ENCODE data around the gene BANP.
"Not testable (repeated sequence)": the region's sequence is repeated elsewhere in the genome, so short reads cannot be mapped to it uniquely, and the experiment has no call there.

The BANP gene

GRCh38 chr16:88103581-88104188 lies 152.5 kb downstream of the BANP start:
- Histone ChIP-seq H3K36me3 (ENCODE audit: control insufficient read depth in 2 of 2, insufficient read depth in 1 of 2, low read length in 2 of 2) (no peaks in the 10 kb centered on the region), H3K9me3 (ENCODE audit: control insufficient read depth, insufficient read depth, low read depth, low read length) (no peaks in the 10 kb centered on the region), H3K27ac (ENCODE audit: extremely low read depth, low read depth, low read length) (no peak overlapping the region), H3K4me3 (ENCODE audit: low read depth, low read length) (no peak overlapping the region), H3K4me1 (ENCODE audit: control insufficient read depth, insufficient read depth, low read length) (no peaks in the 10 kb centered on the region)
- CTCF ChIA-PET: no interaction called here
- POLR2A ChIA-PET: no interaction called here
- TF ChIP-seq ZNF223 (tag by site-specific recombination; IDR thresholded peaks at IDR 0.05) (no peak), SP3 (tag by site-specific recombination; IDR thresholded peaks at IDR 0.05) (no peak), ZNF169 (tag by site-specific recombination; IDR thresholded peaks at IDR 0.05) (no peak), PBX3 (CRISPR knock-in tag; IDR thresholded peaks at IDR 0.05) (no peak), ZNF121 (tag by site-specific recombination; IDR thresholded peaks at IDR 0.05) (no peak), SCRT2 (tag by site-specific recombination; IDR thresholded peaks at IDR 0.05) (no peak), ZNF707 (tag by site-specific recombination; IDR thresholded peaks at IDR 0.05) (no peak), INSM2 (tag by site-specific recombination; IDR thresholded peaks at IDR 0.05) (no peak), ZNF350 (tag by site-specific recombination; IDR thresholded peaks at IDR 0.05) (no peak), ZNF366 (tag by site-specific recombination; conservative IDR thresholded peaks at IDR 0.05) (no peak), ZNF660 (tag by site-specific recombination; IDR thresholded peaks at IDR 0.05) (no peak), ZNF23 (tag by site-specific recombination; IDR thresholded peaks at IDR 0.05; ENCODE audit: borderline replicate concordance) (no peak), ZBTB8A (tag by site-specific recombination; IDR thresholded peaks at IDR 0.05) (no peak)
- TF ChIP-seq, protein P1, sequence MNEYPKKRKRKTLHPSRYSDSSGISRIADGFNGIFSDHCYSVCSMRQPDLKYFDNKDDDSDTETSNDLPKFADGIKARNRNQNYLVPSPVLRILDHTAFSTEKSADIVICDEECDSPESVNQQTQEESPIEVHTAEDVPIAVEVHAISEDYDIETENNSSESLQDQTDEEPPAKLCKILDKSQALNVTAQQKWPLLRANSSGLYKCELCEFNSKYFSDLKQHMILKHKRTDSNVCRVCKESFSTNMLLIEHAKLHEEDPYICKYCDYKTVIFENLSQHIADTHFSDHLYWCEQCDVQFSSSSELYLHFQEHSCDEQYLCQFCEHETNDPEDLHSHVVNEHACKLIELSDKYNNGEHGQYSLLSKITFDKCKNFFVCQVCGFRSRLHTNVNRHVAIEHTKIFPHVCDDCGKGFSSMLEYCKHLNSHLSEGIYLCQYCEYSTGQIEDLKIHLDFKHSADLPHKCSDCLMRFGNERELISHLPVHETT (tag by site-specific recombination; IDR thresholded peaks at IDR 0.05): no peak
- TF ChIP-seq, protein P2, sequence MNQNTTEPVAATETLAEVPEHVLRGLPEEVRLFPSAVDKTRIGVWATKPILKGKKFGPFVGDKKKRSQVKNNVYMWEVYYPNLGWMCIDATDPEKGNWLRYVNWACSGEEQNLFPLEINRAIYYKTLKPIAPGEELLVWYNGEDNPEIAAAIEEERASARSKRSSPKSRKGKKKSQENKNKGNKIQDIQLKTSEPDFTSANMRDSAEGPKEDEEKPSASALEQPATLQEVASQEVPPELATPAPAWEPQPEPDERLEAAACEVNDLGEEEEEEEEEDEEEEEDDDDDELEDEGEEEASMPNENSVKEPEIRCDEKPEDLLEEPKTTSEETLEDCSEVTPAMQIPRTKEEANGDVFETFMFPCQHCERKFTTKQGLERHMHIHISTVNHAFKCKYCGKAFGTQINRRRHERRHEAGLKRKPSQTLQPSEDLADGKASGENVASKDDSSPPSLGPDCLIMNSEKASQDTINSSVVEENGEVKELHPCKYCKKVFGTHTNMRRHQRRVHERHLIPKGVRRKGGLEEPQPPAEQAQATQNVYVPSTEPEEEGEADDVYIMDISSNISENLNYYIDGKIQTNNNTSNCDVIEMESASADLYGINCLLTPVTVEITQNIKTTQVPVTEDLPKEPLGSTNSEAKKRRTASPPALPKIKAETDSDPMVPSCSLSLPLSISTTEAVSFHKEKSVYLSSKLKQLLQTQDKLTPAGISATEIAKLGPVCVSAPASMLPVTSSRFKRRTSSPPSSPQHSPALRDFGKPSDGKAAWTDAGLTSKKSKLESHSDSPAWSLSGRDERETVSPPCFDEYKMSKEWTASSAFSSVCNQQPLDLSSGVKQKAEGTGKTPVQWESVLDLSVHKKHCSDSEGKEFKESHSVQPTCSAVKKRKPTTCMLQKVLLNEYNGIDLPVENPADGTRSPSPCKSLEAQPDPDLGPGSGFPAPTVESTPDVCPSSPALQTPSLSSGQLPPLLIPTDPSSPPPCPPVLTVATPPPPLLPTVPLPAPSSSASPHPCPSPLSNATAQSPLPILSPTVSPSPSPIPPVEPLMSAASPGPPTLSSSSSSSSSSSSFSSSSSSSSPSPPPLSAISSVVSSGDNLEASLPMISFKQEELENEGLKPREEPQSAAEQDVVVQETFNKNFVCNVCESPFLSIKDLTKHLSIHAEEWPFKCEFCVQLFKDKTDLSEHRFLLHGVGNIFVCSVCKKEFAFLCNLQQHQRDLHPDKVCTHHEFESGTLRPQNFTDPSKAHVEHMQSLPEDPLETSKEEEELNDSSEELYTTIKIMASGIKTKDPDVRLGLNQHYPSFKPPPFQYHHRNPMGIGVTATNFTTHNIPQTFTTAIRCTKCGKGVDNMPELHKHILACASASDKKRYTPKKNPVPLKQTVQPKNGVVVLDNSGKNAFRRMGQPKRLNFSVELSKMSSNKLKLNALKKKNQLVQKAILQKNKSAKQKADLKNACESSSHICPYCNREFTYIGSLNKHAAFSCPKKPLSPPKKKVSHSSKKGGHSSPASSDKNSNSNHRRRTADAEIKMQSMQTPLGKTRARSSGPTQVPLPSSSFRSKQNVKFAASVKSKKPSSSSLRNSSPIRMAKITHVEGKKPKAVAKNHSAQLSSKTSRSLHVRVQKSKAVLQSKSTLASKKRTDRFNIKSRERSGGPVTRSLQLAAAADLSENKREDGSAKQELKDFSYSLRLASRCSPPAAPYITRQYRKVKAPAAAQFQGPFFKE (tag by site-specific recombination; IDR thresholded peaks at IDR 0.05; ENCODE audit: borderline replicate concordance): no peak

- POLR2A ChIA-PET, CTCF ChIA-PET: not testable (repeated sequence)
Measured at GRCh38 chr16:88104363-88104762, 153.1 kb downstream of the BANP start.

More at GRCh38 chr16:88104363-88104762, 153.1 kb downstream of the BANP start:
- not testable (repeated sequence) for H3K9me3 ChIP-seq (ENCODE audit: control insufficient read depth, insufficient read depth, low read depth, low read length); H3K4me3 ChIP-seq (ENCODE audit: low read depth, low read length); H3K27ac ChIP-seq (ENCODE audit: extremely low read depth, low read depth, low read length); H3K36me3 ChIP-seq (ENCODE audit: control insufficient read depth in 2 of 2, insufficient read depth in 1 of 2, low read length in 2 of 2); H3K4me1 ChIP-seq (ENCODE audit: control insufficient read depth, insufficient read depth, low read length)
